KBM-7 (cell line): ENCODE results near the gene SYT15.
"Not testable (repeated sequence)": the region's sequence is repeated elsewhere in the genome, so short reads cannot be mapped to it uniquely, and the experiment has no call there.

ENCODE experiments used
- DNase-seq: peaks from one replicate; pipeline ENCODE4 v3.0.0-alpha.2; 2015
- in situ Hi-C: fragments of 300-500 bp; cut with MboI; formaldehyde crosslinking; loops from 2 replicates; pipeline ENCODE4 v1.14.3; 2020; ENCODE audit warnings: low sequenced_read_pairs, low pct_unique_long_range_greater_than_20kb, mixed read lengths

The SYT15 gene

GRCh38 chr10:46554166-46554781, 24.7 kb upstream of the SYT15 start:
- in situ Hi-C loops = no loop called here
- DNase-seq = no peak

GRCh38 chr10:46555366-46555712, 23.6 kb upstream of the SYT15 start:
- DNase-seq = no peak
- in situ Hi-C loops = no loop called here

GRCh38 chr10:46555713-46556514, 23.0 kb upstream of the SYT15 start:
- no peak for DNase-seq
- in situ Hi-C loops = no loop called here

GRCh38 chr10:46556515-46557318, 22.2 kb upstream of the SYT15 start, which contains the start of gene GPRIN2:
Gene GPRIN2 (minus strand): TSS chr10:46556658. CDS start chr10:46550736, 5,922 bp downstream.
- in situ Hi-C loops = no loop called here
- DNase-seq = no peak

- no peak for DNase-seq
- in situ Hi-C loops = no loop called here
Observed at GRCh38 chr10:46557319-46558121, 21.4 kb upstream of the SYT15 start.

- DNase-seq = no peak
- in situ Hi-C loops = no loop called here
Observed at GRCh38 chr10:46558122-46558391, 20.9 kb upstream of the SYT15 start.

- in situ Hi-C loops = no loop called here
- DNase-seq = no peak
Observed at GRCh38 chr10:46558392-46559185, 20.3 kb upstream of the SYT15 start.

- DNase-seq = no peak
- in situ Hi-C loops = no loop called here
Observed at GRCh38 chr10:46559231-46559671, 19.7 kb upstream of the SYT15 start.

GRCh38 chr10:46560381-46560780, 18.5 kb upstream of the SYT15 start:
- no peak for DNase-seq
- in situ Hi-C loops = no loop called here

- in situ Hi-C loops = no loop called here
Observed at GRCh38 chr10:46560952-46561351, 18.0 kb upstream of the SYT15 start.

GRCh38 chr10:46565591-46566332, 13.2 kb upstream of the SYT15 start:
- DNase-seq = peak; percentile 80
- in situ Hi-C loops = not testable (repeated sequence)

More at GRCh38 chr10:46560952-46561351, 18.0 kb upstream of the SYT15 start:
- DNase-seq = no peak

- in situ Hi-C loops, DNase-seq: not testable (repeated sequence)
Observed at GRCh38 chr10:46567151-46567550, 11.8 kb upstream of the SYT15 start.

- DNase-seq, in situ Hi-C loops: not testable (repeated sequence)
Observed at GRCh38 chr10:46570655-46571054, 8.3 kb upstream of the SYT15 start.

- DNase-seq, in situ Hi-C loops: not testable (repeated sequence)
Observed at GRCh38 chr10:46572765-46573164, 6.2 kb upstream of the SYT15 start.

- in situ Hi-C loops, DNase-seq: not testable (repeated sequence)
Observed at GRCh38 chr10:46573314-46573713, 5.6 kb upstream of the SYT15 start.

GRCh38 chr10:46573884-46574283, 5.0 kb upstream of the SYT15 start:
- in situ Hi-C loops, DNase-seq: not testable (repeated sequence)

- DNase-seq, in situ Hi-C loops: not testable (repeated sequence)
Observed at GRCh38 chr10:46577624-46578473, 1.1 kb upstream of the SYT15 start.
